ENCODE data around the gene TRA2A. TPM values are rescaled to one million over a fixed set of nuclear protein-coding genes. Genes with fewer than 3 reads are reported as not detected.
"Not testable (repeated sequence)": the region's sequence is repeated elsewhere in the genome, so short reads cannot be mapped to it uniquely, and the experiment has no call there.

The TRA2A gene
- total RNA-seq, 1 donor from 2014 or later = 107 TPM

DNA sequence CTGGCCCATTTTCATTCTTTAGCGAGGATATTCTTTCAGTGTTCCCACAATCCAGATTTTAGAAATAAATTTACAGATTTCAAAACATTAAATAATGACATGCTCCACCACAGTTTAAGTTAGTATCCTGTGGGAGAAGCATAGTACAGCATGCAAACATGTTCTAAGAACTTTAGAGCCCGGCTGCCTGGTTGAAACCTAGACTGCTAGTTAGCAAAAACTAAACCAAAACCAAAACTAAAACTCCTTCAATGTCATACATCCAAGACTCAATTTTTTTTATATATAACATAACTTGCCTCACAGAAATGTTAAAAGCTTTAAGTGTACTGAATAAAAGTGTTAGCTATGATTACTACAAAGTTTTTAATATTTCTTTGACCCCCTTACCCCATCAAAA is 17.0 kb downstream of the TRA2A start:
- Mint-ChIP-seq H3K27ac (ENCODE audit: unreplicated experiment) (peak overlapping the region; percentile 13), H3K4me3 (ENCODE audit: unreplicated experiment) (no peak overlapping the region), H3K36me3 (ENCODE audit: low read depth, unreplicated experiment) (peaks cover 41% of the 10 kb centered on the region), H3K4me1 (ENCODE audit: unreplicated experiment) (peaks cover 5% of the 10 kb centered on the region), H3K27me3 (ENCODE audit: unreplicated experiment) (peaks cover 1% of the 10 kb centered on the region), H3K9me3 (ENCODE audit: unreplicated experiment) (no peaks in the 10 kb centered on the region)
- DNase-seq (ENCODE audit: low spot score) = no peak
- no peak for TF ChIP-seq CTCF (IDR thresholded peaks at IDR 0.05; ENCODE audit: unreplicated experiment)

DNA sequence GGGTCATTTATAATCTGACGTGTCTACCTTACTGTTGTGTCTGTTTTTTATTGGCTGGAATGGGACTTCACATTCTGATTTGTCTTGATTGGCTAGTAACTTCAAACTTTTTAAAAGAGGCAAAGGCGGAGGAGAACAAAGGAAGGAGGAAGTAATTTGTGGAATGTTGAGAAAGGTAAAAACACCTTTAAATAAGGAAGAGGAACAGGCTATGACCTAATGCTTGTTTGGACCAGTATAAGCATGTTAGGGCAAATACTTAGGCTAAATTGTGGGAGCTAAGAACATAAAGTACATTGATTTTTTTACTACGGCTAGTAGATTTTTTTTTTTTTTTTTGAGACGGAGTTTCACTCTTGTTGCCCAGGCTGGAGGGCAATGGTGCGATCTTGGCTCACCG is 18.0 kb downstream of the TRA2A start:
- Mint-ChIP-seq H3K27ac (ENCODE audit: unreplicated experiment) (peak overlapping the region; percentile 39), H3K36me3 (ENCODE audit: low read depth, unreplicated experiment) (peaks cover 38% of the 10 kb centered on the region)
- not testable (repeated sequence) for DNase-seq (ENCODE audit: low spot score); H3K27me3 Mint-ChIP-seq (ENCODE audit: unreplicated experiment); H3K4me3 Mint-ChIP-seq (ENCODE audit: unreplicated experiment); H3K4me1 Mint-ChIP-seq (ENCODE audit: unreplicated experiment); H3K9me3 Mint-ChIP-seq (ENCODE audit: unreplicated experiment)

- no peak for DNase-seq (ENCODE audit: low spot score)
- TF ChIP-seq CTCF (IDR thresholded peaks at IDR 0.05; ENCODE audit: unreplicated experiment) = no peak
- Mint-ChIP-seq H3K36me3 (ENCODE audit: low read depth, unreplicated experiment) (no peaks in the 10 kb centered on the region), H3K27me3 (ENCODE audit: unreplicated experiment) (no peaks in the 10 kb centered on the region), H3K4me3 (ENCODE audit: unreplicated experiment) (no peak overlapping the region), H3K27ac (ENCODE audit: unreplicated experiment) (no peak overlapping the region), H3K4me1 (ENCODE audit: unreplicated experiment) (peaks cover 9% of the 10 kb centered on the region), H3K9me3 (ENCODE audit: unreplicated experiment) (no peaks in the 10 kb centered on the region)
These were observed 37.8 kb downstream of the TRA2A start for GRCh38 chr7:23494009-23494408.

- H3K27ac Mint-ChIP-seq (ENCODE audit: unreplicated experiment) = no peak overlapping the region
- no peak for DNase-seq (ENCODE audit: low spot score)
- no peak for TF ChIP-seq CTCF (IDR thresholded peaks at IDR 0.05; ENCODE audit: unreplicated experiment)
- peaks cover 9% of the 10 kb centered on the region for H3K4me1 Mint-ChIP-seq (ENCODE audit: unreplicated experiment)
- no peaks in the 10 kb centered on the region for H3K36me3 Mint-ChIP-seq (ENCODE audit: low read depth, unreplicated experiment)
- peak overlapping the region; percentile 91 for H3K4me3 Mint-ChIP-seq (ENCODE audit: unreplicated experiment)
- no peaks in the 10 kb centered on the region for H3K9me3 Mint-ChIP-seq (ENCODE audit: unreplicated experiment)
- no peaks in the 10 kb centered on the region for H3K27me3 Mint-ChIP-seq (ENCODE audit: unreplicated experiment)
These were observed 40.3 kb downstream of the TRA2A start for GRCh38 chr7:23491502-23491901.

DNA sequence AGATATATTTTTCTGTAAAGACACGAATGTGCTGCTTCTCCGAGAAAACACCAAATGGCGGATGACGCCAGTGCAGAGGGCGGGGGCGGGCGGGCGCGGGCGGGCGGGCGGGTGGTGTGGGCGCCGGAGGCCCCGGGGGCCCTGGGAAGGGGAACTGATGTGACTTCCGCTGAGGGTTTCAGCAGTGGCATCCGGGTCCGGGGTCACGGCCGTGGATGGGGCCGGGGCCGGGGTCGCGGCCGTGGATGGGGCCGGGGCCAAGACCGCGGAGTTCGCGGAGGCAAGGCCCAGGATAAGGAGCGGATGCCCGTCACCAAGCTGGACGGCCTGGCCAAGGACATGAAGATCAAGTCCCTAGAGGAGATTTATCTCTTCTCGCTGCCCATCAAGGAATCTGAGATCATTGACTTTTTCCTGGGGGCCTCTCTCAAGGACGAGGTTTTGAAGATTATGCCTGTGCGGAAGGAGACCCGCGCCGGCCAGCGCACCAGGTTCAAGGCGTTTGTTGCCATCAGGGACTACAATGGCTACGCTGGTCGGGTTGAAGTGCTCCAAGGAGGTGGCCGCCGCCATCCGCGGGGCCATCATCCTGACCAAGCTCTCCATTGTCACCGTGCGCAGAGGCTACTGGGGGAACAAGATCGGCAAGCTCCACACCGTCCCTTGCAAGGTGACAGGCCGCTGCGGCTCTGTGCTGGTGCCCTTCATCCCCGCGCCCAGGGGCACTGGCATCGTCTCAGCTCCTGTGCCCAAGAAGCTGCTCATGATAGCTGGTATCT is 41.2 kb downstream of the TRA2A start:
- TF ChIP-seq CTCF (IDR thresholded peaks at IDR 0.05; ENCODE audit: unreplicated experiment) = no peak
- H3K27ac Mint-ChIP-seq (ENCODE audit: unreplicated experiment) = peak overlapping the region; percentile 89
- peak overlapping the region; percentile 91 for H3K4me3 Mint-ChIP-seq (ENCODE audit: unreplicated experiment)
- DNase-seq (ENCODE audit: low spot score) = peak; percentile 50
- no peaks in the 10 kb centered on the region for H3K27me3 Mint-ChIP-seq (ENCODE audit: unreplicated experiment)
- H3K9me3 Mint-ChIP-seq (ENCODE audit: unreplicated experiment) = no peaks in the 10 kb centered on the region
- H3K36me3 Mint-ChIP-seq (ENCODE audit: low read depth, unreplicated experiment) = no peaks in the 10 kb centered on the region
- H3K4me1 Mint-ChIP-seq (ENCODE audit: unreplicated experiment) = peaks cover 9% of the 10 kb centered on the region

DNA sequence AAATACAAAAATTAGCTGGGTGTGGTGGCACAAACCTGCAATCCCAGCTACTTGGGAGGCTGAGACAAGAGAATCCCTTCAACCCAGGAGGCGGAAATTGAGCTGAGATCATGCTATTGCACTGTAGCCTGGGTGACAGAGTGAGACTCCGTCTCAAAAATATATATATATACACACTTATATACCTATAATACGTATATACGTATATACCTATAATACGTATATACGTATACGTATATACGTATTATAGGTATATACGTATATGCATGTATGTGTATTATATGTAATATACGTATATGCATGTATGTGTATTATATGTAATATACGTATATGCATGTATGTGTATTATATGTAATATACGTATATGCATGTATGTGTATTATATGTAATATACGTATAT is 43.1 kb downstream of the TRA2A start:
- not testable (repeated sequence) for H3K4me1 Mint-ChIP-seq (ENCODE audit: unreplicated experiment); H3K9me3 Mint-ChIP-seq (ENCODE audit: unreplicated experiment); H3K4me3 Mint-ChIP-seq (ENCODE audit: unreplicated experiment); DNase-seq (ENCODE audit: low spot score); H3K27ac Mint-ChIP-seq (ENCODE audit: unreplicated experiment); H3K36me3 Mint-ChIP-seq (ENCODE audit: low read depth, unreplicated experiment); H3K27me3 Mint-ChIP-seq (ENCODE audit: unreplicated experiment)
